Hepatocyte (in vitro differentiated cells): ENCODE data around the gene CALHM1. TPM values are rescaled to one million over a fixed set of nuclear protein-coding genes. Genes with fewer than 3 reads are reported as not detected.

ENCODE experiments used
- DNase-seq: peaks from one replicate; pipeline ENCODE4 v3.0.0-alpha.2; 2016; ENCODE audit warnings: low spot score
- H2AFZ ChIP-seq: fragments of 200-600 bp; sonication (generic); 2 replicates; pipeline ENCODE4 v1.6.0; 2016; ENCODE audit warnings: antibody characterized with exemption, mild to moderate bottlenecking
- H3K27ac ChIP-seq: fragments of 200-600 bp; sonication (generic); 2 replicates; pipeline ENCODE4 v1.5.1; 2016; ENCODE audit warnings: mild to moderate bottlenecking
- H3K27me3 ChIP-seq: fragments of 200-600 bp; sonication (generic); 2 replicates; pipeline ENCODE4 v1.6.1; 2016
- H3K36me3 ChIP-seq: fragments of 200-600 bp; sonication (generic); replicated peaks from 2 replicates; pipeline ENCODE4 v1.5.1; 2016; ENCODE audit warnings: low read depth; ENCODE audit not compliant: insufficient read depth
- H3K4me1 ChIP-seq: fragments of 200-600 bp; sonication (generic); 2 replicates; pipeline ENCODE4 v1.5.1; 2016; ENCODE audit warnings: mild to moderate bottlenecking, moderate library complexity; ENCODE audit not compliant: insufficient read depth
- H3K4me2 ChIP-seq: fragments of 200-600 bp; sonication (generic); 2 replicates; pipeline ENCODE4 v1.6.0; 2016
- H3K4me3 ChIP-seq: fragments of 200-600 bp; sonication (generic); 2 replicates; pipeline ENCODE4 v1.5.1; 2016; ENCODE audit warnings: mild to moderate bottlenecking
- H3K79me2 ChIP-seq: fragments of 200-600 bp; sonication (generic); 2 replicates; pipeline ENCODE4 v1.6.0; 2017; ENCODE audit warnings: mild to moderate bottlenecking
- H3K9me2 ChIP-seq: fragments of 200-600 bp; sonication (generic); replicated peaks from 2 replicates; pipeline ENCODE4 v1.6.0; 2017; ENCODE audit warnings: mild to moderate bottlenecking; ENCODE audit not compliant: insufficient read depth
- H3K9me3 ChIP-seq: fragments of 200-600 bp; sonication (generic); 2 replicates; pipeline ENCODE4 v1.5.1; 2016; ENCODE audit warnings: low read depth, mild to moderate bottlenecking
- H4K20me1 ChIP-seq: fragments of 200-600 bp; sonication (generic); 2 replicates; pipeline ENCODE4 v1.6.0; 2016; ENCODE audit warnings: mild to moderate bottlenecking; ENCODE audit not compliant: insufficient read depth, poor library complexity, severe bottlenecking
- CTCF ChIP-seq: fragments of 200-600 bp; sonication (generic); IDR thresholded peaks from 2 replicates; pipeline ENCODE4 v1.5.1; 2016; ENCODE audit warnings: antibody characterized with exemption, mild to moderate bottlenecking; ENCODE audit not compliant: poor library complexity
- EZH2 ChIP-seq: fragments of 200-600 bp; sonication (generic); IDR thresholded peaks from 2 replicates; pipeline ENCODE4 v1.6.1; 2016; ENCODE audit warnings: antibody characterized with exemption, mild to moderate bottlenecking, borderline replicate concordance
- EZH2phosphoT487 ChIP-seq: fragments of 200-600 bp; sonication (generic); IDR thresholded peaks from one replicate; pipeline ENCODE4 v1.6.1; 2018; ENCODE audit warnings: antibody characterized with exemption, mild to moderate bottlenecking, low read depth, moderate library complexity; ENCODE audit not compliant: unreplicated experiment, severe bottlenecking
- WGBS: methylation state at CpG from one replicate; pipeline ENCODE4 v1.1.6; 2016; ENCODE audit warnings: low lambda C conversion rate; ENCODE audit errors: missing lambda C conversion rate; 5-methylcytosine and 5-hydroxymethylcytosine counted together
- polyA plus RNA-seq: library from polyadenylated mRNA; unstranded; fragments of >200 nt; fragmentation: Nextera tagmentation; extraction: Ambion mirVana; gene quantifications from 2 replicates; pipeline ENCODE4 v1.2.1, GENCODE V29; 2016
- total RNA-seq: library from RNA; depleted of rRNA; stranded (reverse); fragments of >200 nt; gene quantifications from 2 replicates; pipeline ENCODE4 v1.2.3, GENCODE V29; 2014

CALHM1 gene
- total and polyA plus RNA-seq, 2 experiments from 2014 or later = 0.11 TPM; not detected in 1

GRCh38 chr10:103480521-103480920 is 21.8 kb upstream of the CALHM1 start:
- 84% methylated on average over 5 of the region's 5 CpGs for WGBS
- no peak overlapping the region for H2AFZ ChIP-seq

GRCh38 chr10:103479135-103479534 is 20.4 kb upstream of the CALHM1 start, which contains the start of gene CALHM3:
Gene CALHM3, minus strand, starts transcription at chr10:103479240. Its CDS starts 208 bp downstream, at chr10:103479032.
- H3K9me2 ChIP-seq = no peaks in the 10 kb centered on the region
- TF ChIP-seq EZH2phosphoT487 = no peak
- no peak for TF ChIP-seq CTCF
- no peak for TF ChIP-seq EZH2
- H2AFZ ChIP-seq = no peak within 1 kb of the TSS
- H3K27me3 ChIP-seq = no peaks in the 10 kb centered on the region
- H3K9me3 ChIP-seq = no peaks in the 10 kb centered on the region
- H4K20me1 ChIP-seq = no peaks in the 10 kb centered on the region
- no peaks in the 10 kb centered on the region for H3K4me1 ChIP-seq
- H3K4me3 ChIP-seq = no peak within 1 kb of the TSS
- no peak within 1 kb of the TSS for H3K27ac ChIP-seq
- no peaks in the 10 kb centered on the region for H3K36me3 ChIP-seq
- no peak for DNase-seq
- H3K4me2 ChIP-seq = no peak within 1 kb of the TSS
- H3K79me2 ChIP-seq = no peaks in the 10 kb centered on the region
- 63% methylated on average over 7 of the region's 7 CpGs for WGBS

More at GRCh38 chr10:103480521-103480920, 21.8 kb upstream of the CALHM1 start:
- Histone ChIP-seq H3K79me2 (no peaks in the 10 kb centered on the region), H3K4me3 (no peak overlapping the region), H3K4me1 (no peaks in the 10 kb centered on the region), H3K27me3 (no peaks in the 10 kb centered on the region), H3K4me2 (no peak overlapping the region), H3K27ac (no peak overlapping the region), H3K36me3 (no peaks in the 10 kb centered on the region), H3K9me3 (no peaks in the 10 kb centered on the region), H4K20me1 (no peaks in the 10 kb centered on the region), H3K9me2 (no peaks in the 10 kb centered on the region)
- TF ChIP-seq EZH2 = no peak
- no peak for TF ChIP-seq EZH2phosphoT487
- TF ChIP-seq CTCF = no peak
- no peak for DNase-seq

- 94% methylated on average over 20 of the region's 22 CpGs for WGBS
- TF ChIP-seq CTCF (no peak), EZH2phosphoT487 (no peak), EZH2 (no peak)
- DNase-seq = no peak
- Histone ChIP-seq H3K79me2 (no peaks in the 10 kb centered on the region), H3K27me3 (no peaks in the 10 kb centered on the region), H3K9me3 (no peaks in the 10 kb centered on the region), H3K27ac (no peak overlapping the region), H4K20me1 (no peaks in the 10 kb centered on the region), H3K9me2 (no peaks in the 10 kb centered on the region), H2AFZ (no peak overlapping the region), H3K36me3 (no peaks in the 10 kb centered on the region), H3K4me3 (no peak overlapping the region), H3K4me1 (no peaks in the 10 kb centered on the region), H3K4me2 (no peak overlapping the region)
Observed at GRCh38 chr10:103478671-103479070, 20.0 kb upstream of the CALHM1 start.
